ENCODE data around the gene ZMYND11.

Gene ZMYND11

GRCh38 chr10:301536-301935, 166.3 kb downstream of the ZMYND11 start:
- Histone ChIP-seq H3K4me3 (replicated peaks; ENCODE audit: low read depth, low read length) (no peak overlapping the region), H3K36me3 (ENCODE audit: control insufficient read depth, insufficient read depth, low read length) (no peaks in the 10 kb centered on the region), H3K27me3 (replicated peaks; ENCODE audit: control insufficient read depth, insufficient read depth, low read length) (no peaks in the 10 kb centered on the region)
- no peak for DNase-seq (ENCODE audit: extremely low read depth, insufficient read length)
- TF ChIP-seq, protein P1, sequence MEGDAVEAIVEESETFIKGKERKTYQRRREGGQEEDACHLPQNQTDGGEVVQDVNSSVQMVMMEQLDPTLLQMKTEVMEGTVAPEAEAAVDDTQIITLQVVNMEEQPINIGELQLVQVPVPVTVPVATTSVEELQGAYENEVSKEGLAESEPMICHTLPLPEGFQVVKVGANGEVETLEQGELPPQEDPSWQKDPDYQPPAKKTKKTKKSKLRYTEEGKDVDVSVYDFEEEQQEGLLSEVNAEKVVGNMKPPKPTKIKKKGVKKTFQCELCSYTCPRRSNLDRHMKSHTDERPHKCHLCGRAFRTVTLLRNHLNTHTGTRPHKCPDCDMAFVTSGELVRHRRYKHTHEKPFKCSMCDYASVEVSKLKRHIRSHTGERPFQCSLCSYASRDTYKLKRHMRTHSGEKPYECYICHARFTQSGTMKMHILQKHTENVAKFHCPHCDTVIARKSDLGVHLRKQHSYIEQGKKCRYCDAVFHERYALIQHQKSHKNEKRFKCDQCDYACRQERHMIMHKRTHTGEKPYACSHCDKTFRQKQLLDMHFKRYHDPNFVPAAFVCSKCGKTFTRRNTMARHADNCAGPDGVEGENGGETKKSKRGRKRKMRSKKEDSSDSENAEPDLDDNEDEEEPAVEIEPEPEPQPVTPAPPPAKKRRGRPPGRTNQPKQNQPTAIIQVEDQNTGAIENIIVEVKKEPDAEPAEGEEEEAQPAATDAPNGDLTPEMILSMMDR (IDR thresholded peaks at IDR 0.05; ENCODE audit: insufficient read depth, low read length, poor library complexity, severe bottlenecking): no peak

All from GM06990 (cell line).